GM15510 (cell line): ENCODE results near the gene TBC1D9B.
A peak's percentile ranks its signal among the peaks of the same experiment; 100 is the strongest.

Experiments
- POLR2A ChIP-seq: IDR thresholded peaks from 3 replicates; pipeline ENCODE4 v1.6.1; 2011; ENCODE audit warnings: borderline replicate concordance; ENCODE audit not compliant: insufficient read length; ENCODE audit errors: extremely low read depth

The TBC1D9B gene

DNA sequence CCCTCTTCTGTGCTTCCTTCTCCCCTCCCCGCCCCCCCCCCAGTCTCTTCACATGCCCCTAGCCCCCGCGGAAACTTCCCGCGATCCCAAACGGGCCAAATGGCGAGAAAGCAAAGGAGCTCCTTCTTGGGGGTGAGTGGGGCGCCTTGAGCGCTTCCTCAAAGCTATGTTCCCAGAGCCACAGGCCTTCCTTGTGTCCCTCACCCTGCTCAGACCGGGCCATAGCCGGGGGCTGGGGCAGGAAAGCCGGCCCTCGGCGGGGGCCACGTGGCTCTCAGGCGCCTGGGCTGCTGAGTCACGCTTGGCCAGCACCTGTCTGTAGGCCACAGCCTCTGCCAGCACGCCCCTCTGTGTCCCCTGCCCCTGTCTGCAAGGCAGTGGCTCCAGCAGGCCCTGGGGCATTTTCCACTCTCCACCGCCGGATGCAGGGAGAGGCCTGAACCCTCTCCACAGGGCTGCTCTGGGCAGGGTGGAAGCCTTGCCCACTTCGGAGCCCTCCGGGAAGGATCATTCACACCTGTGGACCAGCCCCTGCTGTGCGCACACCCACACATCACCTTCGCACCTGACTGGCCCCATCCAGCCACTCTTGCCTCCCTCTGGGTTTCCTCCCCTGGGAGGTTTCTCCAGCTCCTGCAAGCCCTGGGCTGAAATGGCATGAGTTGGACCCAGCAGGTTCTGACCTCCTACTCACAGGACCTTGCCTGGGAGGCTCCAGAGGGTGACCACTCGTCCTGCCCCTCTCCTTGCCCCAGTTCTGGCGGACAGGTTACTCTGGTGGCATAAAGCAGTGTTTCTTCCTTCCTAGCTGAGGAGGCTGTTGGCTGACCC lies 88.2 kb downstream of the TBC1D9B start:
- no peak for TF ChIP-seq POLR2A

DNA sequence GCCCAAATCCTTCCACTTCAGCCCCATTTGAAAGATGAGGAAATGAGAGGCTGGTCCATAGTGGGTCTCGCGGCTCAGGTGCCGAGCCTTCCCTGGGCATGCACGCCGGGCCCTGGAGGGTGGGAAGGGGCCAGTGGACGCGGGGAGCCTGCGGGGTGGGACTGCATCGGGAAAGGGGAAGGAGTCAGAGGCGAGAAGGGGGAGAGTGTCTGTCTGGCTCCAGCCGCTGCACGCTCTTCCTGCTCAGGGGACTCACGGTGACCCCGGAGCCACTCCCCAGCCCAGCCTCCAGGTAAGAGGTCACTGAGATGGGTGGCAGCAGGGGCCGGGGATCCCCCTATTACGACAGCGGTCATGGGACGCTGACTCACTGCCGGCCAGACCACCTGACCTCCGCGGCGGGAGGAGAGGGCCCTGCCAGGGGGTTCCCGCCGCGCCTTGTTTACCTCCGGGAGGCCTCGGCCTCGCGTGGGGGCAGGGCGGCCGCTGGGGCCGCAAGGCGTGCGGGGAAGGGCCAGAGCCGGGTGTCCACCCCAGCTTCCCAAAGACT lies 88.9 kb downstream of the TBC1D9B start:
- TF ChIP-seq POLR2A, result peak; percentile 69

DNA sequence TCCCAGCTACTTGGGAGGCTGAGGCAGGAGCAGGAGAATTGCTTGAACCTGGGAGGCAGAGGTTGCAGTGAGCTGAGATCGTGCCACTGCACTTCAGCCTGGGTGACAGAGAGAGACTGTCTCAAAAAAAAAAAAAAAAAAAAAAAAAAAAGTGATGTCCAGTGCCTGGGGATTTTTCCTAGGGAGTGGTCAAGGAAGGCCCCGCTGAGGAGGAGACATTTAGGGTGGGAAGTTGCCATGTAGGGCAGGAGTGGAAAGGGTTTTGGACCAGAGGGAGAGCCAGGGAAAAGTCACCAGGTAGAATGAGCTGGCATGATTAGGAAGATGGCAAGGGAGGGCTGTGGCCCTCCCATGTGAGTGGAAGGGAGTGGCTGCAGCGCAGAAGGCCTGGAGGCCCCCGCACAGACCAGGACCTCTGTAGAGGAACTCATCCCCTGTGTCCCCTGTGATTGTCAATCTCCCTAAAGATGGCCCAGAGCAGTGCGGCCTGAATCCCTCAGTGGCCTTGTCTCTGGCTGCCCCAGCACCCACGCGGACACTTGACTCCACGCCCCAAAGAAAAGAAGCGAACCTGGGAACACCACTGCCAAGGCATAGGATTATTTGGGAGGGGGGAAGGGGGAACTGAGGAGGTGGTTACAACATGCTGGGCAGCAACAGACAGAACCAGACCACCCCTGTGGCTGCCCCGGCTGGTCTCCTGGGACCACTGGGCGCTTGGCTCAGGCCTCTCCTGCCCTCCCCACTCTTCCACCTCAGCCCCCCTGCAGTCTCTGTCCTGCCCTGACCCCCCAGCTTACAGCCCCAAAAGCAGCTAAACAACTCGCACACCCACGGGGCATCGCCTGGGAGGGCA lies 89.6 kb downstream of the TBC1D9B start:
- no peak for TF ChIP-seq POLR2A

DNA sequence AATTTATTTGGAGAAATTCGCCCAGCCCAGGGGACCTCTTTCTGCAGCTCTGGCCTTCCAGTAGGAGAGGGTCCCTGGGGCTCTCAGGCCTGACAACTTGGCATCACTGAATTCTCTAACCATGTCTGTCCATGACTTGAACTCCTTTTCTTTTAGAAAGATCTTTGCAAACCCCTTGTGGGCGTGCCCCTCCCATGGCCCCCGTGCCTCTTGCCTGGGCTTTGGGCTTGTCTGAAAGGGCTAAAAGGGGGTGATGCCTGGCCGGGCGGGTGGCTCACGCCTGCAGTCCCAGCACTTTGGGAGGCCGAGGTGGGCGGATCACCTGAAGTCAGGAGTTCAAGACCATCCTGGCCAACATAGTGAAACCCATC lies 90.2 kb downstream of the TBC1D9B start:
- no peak for TF ChIP-seq POLR2A

DNA sequence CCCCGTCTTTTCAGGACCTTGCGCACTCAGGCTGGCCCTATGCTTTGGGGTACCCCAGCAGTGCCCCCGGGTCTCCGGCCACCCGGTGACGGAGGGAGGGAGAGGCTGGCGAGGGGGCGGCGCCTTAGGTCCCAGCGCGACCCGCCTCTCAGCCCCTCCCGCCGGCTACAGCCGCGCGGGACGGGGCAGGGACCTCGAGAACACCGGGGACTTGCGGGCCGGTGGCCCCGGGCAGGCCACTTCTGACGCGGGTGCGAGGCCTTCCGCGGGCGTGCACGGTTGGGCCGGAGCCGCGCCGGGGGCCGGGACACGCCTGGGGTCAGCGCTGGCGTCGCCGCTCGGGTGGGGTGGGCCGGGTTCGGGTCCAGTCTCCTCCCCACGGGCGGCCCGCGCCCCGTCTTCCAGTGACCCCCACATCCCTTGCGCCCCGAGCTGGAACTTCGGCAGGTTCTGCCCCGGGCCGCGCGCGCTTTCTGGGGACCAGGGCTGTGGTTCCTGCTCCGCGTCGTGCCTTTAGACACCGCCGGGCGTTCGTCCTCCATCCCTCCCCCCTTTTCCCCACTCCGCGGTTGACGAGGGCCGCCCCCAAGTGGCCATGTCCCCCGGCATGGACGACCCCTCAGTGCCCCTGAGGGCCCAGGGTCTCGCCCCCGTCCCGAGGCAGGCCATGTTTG lies 90.8 kb downstream of the TBC1D9B start:
- TF ChIP-seq POLR2A, result no peak

DNA sequence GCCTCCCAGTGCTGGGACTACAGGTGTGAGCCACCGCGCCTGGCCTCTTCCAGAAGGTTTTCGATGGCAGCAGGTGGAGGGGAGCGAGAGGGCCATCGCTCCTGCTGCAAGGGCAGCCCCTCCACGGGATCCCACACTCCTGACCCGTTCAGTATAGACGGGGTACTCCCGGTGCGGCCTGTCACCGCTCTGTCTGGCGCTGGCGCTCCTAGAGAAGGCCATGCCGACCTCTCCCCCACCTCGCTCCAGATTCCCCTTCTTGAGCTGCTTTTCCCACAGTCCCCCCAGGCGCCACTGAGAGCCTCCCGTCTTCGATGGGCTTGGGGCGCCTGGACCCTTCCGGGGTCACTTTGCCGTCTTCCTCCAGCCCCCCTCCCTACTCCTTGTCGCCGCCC lies 91.3 kb downstream of the TBC1D9B start:
- no peak for TF ChIP-seq POLR2A

DNA sequence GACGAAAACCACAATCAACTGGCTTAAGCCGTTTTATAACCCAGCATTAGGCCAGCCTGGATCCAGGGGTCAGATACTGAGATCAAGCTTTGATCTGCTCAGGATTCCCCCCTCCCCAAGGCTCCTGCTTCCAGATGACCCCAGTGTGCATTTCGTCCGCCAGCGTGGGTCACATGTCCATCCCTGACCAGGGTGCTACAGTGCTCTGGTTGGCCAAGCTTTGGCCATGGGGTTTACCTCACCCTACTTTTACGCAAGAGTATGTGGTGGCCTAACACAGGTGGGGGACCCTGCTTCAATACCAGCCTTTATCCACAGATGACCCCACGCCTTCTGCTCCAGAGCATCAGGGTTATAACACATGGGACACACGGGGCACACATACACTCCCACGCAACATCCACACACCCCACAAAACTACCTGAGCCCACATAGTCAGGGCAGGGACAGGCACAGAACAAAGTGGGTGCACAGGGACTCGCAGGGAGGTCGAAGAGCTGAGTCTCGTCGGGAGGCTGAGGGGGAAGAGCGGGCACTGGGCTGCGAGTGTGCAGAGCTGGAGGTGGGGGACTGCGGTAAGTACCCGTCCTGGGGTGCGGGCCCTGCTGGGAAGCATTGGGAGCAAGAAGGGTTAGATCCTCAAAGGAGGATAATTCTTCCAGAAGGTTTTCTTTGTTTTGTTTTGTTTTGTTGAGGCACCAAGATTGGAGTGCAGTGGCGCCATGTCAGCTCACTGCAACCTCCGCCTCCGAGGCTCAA lies 92.0 kb downstream of the TBC1D9B start:
- no peak for TF ChIP-seq POLR2A

DNA sequence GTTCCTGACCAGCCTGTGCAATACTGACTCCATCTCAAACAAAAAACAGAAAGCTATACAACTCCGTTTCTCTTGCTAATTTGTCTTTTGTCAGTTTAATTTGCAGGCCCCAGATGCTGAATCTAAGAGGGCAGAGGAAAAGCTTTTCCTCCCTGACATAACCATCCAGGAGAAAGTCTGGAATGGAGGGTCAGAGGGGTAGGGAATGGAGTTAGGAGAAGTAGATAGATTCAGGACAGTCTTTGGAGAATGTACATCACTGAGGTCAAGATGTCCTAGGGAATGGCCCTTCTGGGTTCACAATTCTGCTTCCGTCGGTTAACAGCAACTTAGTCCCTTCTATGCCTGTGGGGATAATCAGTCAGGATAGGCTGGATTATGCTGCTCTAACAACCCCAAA lies 93.6 kb downstream of the TBC1D9B start:
- TF ChIP-seq POLR2A, result no peak

DNA sequence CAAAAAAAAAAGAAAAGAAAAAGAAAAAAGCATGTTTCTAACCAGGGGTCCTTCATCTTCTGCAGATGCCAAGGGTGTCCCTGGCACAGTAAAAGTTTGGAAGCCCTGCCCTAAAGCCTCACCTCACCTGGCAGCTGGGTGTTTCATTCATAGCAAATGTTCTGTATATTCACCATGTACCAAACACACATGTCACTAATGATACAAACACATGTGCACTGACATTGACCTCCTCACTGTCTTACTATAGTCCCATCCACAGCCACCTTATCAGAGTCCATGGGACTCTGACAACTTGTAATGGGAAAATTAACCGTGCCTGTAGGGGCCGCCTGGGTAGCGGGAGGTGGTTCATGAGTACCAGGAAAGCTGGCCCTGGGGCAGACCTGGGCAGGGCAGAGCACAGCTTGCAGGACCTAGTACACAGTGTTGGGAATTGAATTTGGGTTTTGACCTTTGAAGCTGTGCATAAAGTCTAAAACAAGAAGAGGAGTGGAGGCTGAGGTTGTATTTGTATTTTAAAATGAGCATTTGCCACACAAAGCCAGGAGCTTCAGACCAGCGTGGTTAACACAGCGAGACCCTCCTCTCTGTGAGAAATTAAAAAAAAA lies 94.6 kb downstream of the TBC1D9B start:
- TF ChIP-seq POLR2A, result no peak

DNA sequence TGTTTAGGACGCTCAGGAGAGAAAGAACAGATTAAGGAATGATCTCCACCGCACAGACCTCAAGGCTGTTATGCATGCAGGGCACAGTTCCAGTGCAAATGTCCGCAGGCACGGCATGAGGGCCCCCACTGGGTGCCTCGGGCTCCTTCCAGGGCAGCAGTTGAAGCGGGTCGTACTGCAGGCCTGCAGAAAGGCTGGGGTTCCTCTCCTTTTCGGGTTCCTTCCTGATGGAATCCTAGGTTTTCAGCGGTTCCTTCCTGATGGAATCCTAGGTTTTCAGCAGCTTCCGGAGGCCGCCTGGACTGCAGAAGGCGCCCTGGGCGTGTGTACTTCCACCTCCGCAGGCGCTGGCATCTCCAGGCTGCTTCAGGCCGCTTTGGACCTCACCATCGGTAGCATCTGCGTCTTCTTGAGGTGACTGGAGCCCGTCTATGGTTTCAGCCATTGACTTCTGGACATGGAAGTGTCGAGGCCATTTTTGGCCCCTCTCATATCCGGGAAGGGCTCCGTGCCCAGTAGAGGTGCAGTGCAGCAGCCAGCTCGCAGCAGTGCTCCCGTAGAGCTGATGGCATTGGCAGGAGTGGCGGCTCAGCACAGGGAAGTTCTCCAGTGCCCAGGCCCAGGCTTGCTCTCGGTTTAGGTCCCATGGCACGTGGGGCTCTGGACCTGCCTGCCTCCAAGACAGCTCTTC lies 95.4 kb downstream of the TBC1D9B start:
- TF ChIP-seq POLR2A, result no peak
